HG02759 (cell line): ENCODE measurements around the gene OR7G1.
"Not testable (repeated sequence)": the region's sequence is repeated elsewhere in the genome, so short reads cannot be mapped to it uniquely, and the experiment has no call there.

Experiments
- ATAC-seq: cut with Tn5 transposase; IDR thresholded peaks from one replicate; pipeline ENCODE4 v1.9.1; 2021; ENCODE audit warnings: mild to moderate bottlenecking, moderate library complexity; ENCODE audit not compliant: unreplicated experiment

Gene OR7G1

GRCh38 chr19:9086761-9087160 lies 28.8 kb downstream of the OR7G1 start, which contains the start of gene OR1M1:
OR1M1 (plus strand) TSS chr19:9087061; CDS start chr19:9093245, 6,184 bp downstream.
- ATAC-seq: no peak

DNA sequence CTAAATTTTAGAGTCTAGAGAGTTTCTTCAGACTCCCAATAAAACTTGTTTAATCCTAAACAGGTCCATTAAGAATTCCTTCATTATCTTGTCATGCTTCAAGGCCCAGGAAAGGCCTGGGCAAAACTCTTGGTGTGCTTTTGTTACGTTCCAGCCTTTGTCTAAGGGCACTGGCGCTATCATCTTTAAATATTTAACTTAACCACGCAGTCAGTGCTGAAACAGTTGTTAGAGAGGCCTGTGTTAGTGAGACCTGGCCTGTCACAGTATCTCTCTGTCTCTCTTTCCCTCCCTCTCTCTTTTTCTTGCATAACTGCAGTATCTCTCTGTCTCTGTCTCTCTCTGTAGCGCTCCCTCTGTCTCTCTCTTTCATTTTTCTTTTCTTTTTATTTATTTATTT lies 36.9 kb downstream of the OR7G1 start:
- no peak for ATAC-seq

DNA sequence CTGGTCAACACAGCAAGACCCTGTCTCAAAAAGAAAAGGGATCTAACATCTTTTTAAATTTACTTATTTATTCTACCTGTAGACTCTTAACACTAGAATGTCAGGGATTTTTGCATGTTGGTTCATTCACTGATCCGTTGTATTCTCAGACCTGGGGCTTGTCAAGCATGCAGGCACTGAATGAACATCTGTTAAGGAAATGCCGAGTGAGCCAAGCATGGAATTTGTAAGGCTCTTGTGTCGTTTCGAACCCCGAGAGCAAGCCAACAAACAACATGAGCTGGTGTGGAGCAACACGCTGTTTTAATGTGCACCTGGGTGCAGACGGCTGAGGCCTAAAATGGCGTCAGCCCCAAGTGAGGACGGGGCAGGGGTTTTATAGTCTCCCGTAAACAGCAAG lies 38.7 kb downstream of the OR7G1 start:
- ATAC-seq: no peak

- no peak for ATAC-seq
These were observed 40.3 kb downstream of the OR7G1 start for GRCh38 chr19:9075064-9075949.

DNA sequence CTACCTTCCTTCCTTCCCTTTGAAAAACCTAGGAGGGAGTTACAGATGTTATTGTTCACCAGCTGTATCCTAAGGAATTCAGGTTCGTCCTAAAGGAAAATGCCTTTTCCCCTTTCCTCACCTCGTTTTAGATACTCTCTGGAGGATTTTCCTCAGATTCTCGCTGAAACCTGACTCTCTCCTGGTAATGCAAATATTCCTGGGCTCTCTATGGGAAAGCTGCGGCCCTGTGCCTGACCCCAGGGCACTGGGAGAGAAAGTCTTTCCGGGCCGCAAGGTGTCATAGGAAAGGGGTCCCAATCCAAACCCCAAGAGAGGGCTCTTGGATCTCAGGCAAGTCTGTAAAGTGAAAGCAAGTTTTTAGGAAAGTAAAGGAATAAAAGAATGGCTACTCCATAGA lies 41.8 kb downstream of the OR7G1 start:
- ATAC-seq: no peak

- ATAC-seq: not testable (repeated sequence)
These were observed 43.8 kb downstream of the OR7G1 start for GRCh38 chr19:9071720-9072119.

DNA sequence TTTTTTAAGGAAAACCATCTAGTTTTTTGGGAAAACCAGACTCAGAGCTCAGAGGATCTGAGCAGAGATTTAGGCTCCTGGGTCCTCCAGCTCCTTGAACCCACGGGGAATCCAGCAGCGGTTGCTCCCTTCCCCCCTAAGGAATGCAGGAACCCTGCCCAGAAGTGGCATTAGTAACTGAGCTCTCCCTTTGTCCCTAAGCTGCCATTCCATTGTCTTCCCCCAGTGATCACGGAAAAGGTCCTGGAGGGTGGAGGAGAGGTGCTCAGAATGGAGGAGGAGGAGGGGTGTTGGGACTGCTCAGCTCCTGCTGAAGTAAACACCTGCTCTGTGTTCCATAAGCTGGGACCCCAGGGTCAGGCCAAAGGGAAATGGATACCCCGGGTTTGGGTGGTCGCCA lies 45.5 kb downstream of the OR7G1 start:
- no peak for ATAC-seq

DNA sequence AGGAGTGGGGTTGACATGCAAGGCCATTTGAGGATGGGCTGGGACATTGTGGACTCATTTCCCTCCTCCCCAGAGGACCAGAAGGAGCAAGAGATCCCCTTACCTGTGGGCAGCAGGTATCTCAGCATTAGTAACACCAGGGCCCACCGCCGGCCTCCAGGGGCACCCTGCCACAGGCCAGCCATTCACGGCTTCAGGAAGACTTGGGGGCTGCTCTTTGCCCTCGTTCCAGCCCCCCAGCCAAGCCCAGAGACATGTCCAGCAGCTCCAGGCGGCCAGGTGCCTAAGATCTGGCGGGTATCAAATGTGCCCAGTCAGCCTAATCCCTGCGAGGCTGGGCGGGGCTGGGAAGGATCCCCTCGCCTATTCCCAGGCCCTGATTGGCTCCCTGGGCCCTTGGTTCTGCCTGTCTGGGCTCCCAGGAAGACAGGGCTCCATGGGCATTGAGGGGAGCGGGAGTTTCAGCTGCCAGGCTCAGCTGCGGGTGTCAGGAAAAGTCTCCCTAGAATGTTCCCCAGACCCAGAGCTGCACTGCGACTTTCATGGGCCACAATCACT lies 50.0 kb downstream of the OR7G1 start:
- no peak for ATAC-seq
